ENCODE measurements around the gene METAP1D.

The METAP1D gene

GRCh38 chr2:171999604-172000469, at the start of gene METAP1D:
TSS of gene METAP1D (plus strand) at chr2:171999953. CDS start at chr2:171999970, 17 bp downstream.
- no peak for TF ChIP-seq CTCF (IDR thresholded peaks at IDR 0.05; ENCODE audit: borderline replicate concordance, control extremely low read depth, extremely low read depth, insufficient read depth, missing control alignments)
- in situ Hi-C loops (cut with MboI; ENCODE audit: low sequenced_read_pairs, unreplicated experiment) = no loop called here
- peak; percentile 98 for DNase-seq (ENCODE audit: low spot score)

DNA sequence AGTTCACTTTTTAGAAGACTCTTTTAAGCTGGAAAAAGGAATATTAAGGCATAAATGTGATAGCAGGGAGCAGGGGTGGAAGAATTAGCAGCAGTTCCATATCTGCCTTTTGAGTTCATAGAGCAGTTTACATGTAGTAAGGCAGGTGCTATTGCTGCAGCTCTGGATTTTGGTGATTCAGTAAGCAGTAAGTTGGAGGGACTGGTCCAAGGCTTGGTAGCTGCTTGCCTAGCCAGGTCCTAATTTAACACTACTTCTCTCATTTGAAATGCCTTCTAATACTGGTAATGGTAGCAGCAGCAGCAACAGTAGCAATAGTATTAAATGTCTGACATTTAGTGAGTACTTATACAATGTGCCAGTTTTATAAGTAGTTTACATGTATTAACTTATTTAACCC, 47.5 kb upstream of the METAP1D start:
- in situ Hi-C loops (cut with MboI; ENCODE audit: low sequenced_read_pairs, unreplicated experiment) = no loop called here
- TF ChIP-seq CTCF (IDR thresholded peaks at IDR 0.05; ENCODE audit: borderline replicate concordance, control extremely low read depth, extremely low read depth, insufficient read depth, missing control alignments) = no peak
- DNase-seq (ENCODE audit: low spot score) = no peak

DNA sequence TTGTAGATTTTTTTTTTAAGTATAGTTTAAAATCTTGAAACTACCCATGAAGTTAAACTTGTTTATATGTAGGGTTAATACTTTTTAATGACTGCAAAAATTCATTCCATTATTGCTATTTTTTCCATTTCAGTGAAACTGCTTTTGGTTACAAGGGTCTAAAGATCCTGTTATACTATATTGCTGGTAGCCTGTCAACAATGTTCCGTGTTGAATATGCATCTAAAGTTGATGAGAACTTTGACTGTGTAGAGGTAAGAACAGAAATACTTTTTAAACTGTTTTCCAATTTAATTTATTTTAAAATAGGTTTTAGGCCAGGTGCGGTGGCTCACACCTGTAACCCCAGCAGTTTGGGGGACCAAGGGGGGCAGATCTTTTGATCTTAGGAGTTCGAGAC, 47.0 kb upstream of the METAP1D start:
- no peak for DNase-seq (ENCODE audit: low spot score)
- in situ Hi-C loops (cut with MboI; ENCODE audit: low sequenced_read_pairs, unreplicated experiment) = no loop called here
- TF ChIP-seq CTCF (IDR thresholded peaks at IDR 0.05; ENCODE audit: borderline replicate concordance, control extremely low read depth, extremely low read depth, insufficient read depth, missing control alignments) = no peak

GRCh38 chr2:171956135-171956825, 43.5 kb upstream of the METAP1D start:
- no peak for DNase-seq (ENCODE audit: low spot score)
- in situ Hi-C loops (cut with MboI; ENCODE audit: low sequenced_read_pairs, unreplicated experiment) = no loop called here
- TF ChIP-seq CTCF (IDR thresholded peaks at IDR 0.05; ENCODE audit: borderline replicate concordance, control extremely low read depth, extremely low read depth, insufficient read depth, missing control alignments) = no peak

GRCh38 chr2:171957061-171957460, 42.7 kb upstream of the METAP1D start:
- no peak for TF ChIP-seq CTCF (IDR thresholded peaks at IDR 0.05; ENCODE audit: borderline replicate concordance, control extremely low read depth, extremely low read depth, insufficient read depth, missing control alignments)
- in situ Hi-C loops (cut with MboI; ENCODE audit: low sequenced_read_pairs, unreplicated experiment) = no loop called here
- no peak for DNase-seq (ENCODE audit: low spot score)

GRCh38 chr2:171958475-171958874, 41.3 kb upstream of the METAP1D start:
- in situ Hi-C loops (cut with MboI; ENCODE audit: low sequenced_read_pairs, unreplicated experiment) = no loop called here
- TF ChIP-seq CTCF (IDR thresholded peaks at IDR 0.05; ENCODE audit: borderline replicate concordance, control extremely low read depth, extremely low read depth, insufficient read depth, missing control alignments) = no peak
- no peak for DNase-seq (ENCODE audit: low spot score)

All from GM13976 (cell line).